ENCODE data around the gene ZCWPW1.

DNA sequence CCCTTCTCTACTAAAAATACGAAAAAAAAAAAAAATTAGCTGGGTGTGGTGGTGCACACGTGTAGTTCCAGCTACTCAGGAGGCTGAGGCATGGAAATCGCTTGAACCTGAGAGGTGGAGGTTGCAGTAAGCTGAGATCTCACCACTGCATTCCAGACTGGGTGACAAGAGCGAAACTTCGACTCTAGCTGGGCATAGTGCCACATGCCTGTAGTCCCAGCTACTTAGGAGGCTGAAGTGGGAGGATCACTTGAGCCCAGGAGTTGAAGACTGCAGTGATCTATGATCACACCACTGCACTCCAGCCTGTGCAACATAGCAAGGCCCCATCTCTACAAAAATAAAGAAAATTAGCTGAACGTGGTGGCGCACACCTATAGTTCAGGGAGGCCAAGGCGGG, 36.8 kb upstream of the ZCWPW1 start:
- TF ChIP-seq, protein P1, sequence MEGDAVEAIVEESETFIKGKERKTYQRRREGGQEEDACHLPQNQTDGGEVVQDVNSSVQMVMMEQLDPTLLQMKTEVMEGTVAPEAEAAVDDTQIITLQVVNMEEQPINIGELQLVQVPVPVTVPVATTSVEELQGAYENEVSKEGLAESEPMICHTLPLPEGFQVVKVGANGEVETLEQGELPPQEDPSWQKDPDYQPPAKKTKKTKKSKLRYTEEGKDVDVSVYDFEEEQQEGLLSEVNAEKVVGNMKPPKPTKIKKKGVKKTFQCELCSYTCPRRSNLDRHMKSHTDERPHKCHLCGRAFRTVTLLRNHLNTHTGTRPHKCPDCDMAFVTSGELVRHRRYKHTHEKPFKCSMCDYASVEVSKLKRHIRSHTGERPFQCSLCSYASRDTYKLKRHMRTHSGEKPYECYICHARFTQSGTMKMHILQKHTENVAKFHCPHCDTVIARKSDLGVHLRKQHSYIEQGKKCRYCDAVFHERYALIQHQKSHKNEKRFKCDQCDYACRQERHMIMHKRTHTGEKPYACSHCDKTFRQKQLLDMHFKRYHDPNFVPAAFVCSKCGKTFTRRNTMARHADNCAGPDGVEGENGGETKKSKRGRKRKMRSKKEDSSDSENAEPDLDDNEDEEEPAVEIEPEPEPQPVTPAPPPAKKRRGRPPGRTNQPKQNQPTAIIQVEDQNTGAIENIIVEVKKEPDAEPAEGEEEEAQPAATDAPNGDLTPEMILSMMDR (conservative IDR thresholded peaks at IDR 0.05 in 1 of 2, IDR thresholded peaks at IDR 0.05 in 1 of 2; ENCODE audit: extremely low read depth in 1 of 2, insufficient read depth in 1 of 2, low read depth in 1 of 2, low read length in 2 of 2) = no peak
- TF ChIP-seq EZH2 (IDR thresholded peaks at IDR 0.05; ENCODE audit: borderline replicate concordance, low read length) = no peak
